A673 (cell line): ENCODE results near the gene VTCN1.

Source experiments
- CTCF ChIP-seq: fragments of 300-800, 200-600 bp; sonication (generic); conservative IDR thresholded peaks from 2 replicates; pipeline ENCODE4 v1.5.1; 2017; ENCODE audit warnings: low read depth, mild to moderate bottlenecking, antibody characterized with exemption, low read length, moderate library complexity, mixed read lengths
- EZH2 ChIP-seq: fragments of 200-600 bp; sonication (generic); IDR thresholded peaks from 2 replicates; pipeline ENCODE4 v1.6.1; 2017; ENCODE audit warnings: borderline replicate concordance, low read depth, mild to moderate bottlenecking, mixed read lengths, antibody characterized with exemption, low read length; ENCODE audit not compliant: poor library complexity, severe bottlenecking

GRCh38 chr1:117167402-117167801, 43.3 kb downstream of the VTCN1 start:
- TF ChIP-seq CTCF (no peak), EZH2 (no peak)
